ENCODE data around the gene CCDC71L.

GRCh38 chr7:106659166-106659962 is 1.6 kb downstream of the CCDC71L start:
- TF ChIP-seq CTCF (IDR thresholded peaks at IDR 0.05) (no peak), EZH2 (IDR thresholded peaks at IDR 0.05; ENCODE audit: borderline replicate concordance, insufficient read depth, low read depth, low read length, poor library complexity, severe bottlenecking) (no peak)
